Gastroesophageal sphincter (tissue), 3 donors: ENCODE results near the gene NR1H2.

Experiments
- CTCF ChIP-seq, 4 experiments: fragments of 200-600 bp in 2 of 4; fragments of 450-650 bp in 2 of 4; sonication (generic) in 1 of 4; IDR thresholded peaks; one replicate each; pipeline ENCODE4 v1.5.1; 2017 to 2019; ENCODE audit warnings: antibody characterized with exemption in 4 of 4, mild to moderate bottlenecking in 2 of 4, moderate library complexity in 2 of 4
- EP300 ChIP-seq: sonication (generic); formaldehyde crosslinking; IDR thresholded peaks from one replicate; pipeline ENCODE4 v1.6.1; 2017; ENCODE audit warnings: antibody characterized with exemption, mild to moderate bottlenecking
- POLR2A ChIP-seq, 2 donors: fragments of 450-650 bp; IDR thresholded peaks; one replicate each; pipeline ENCODE4 v1.6.1; 2017; ENCODE audit warnings: antibody characterized with exemption in 2 of 2, mild to moderate bottlenecking in 2 of 2, moderate library complexity in 1 of 2
- POLR2AphosphoS5 ChIP-seq: sonication (generic); formaldehyde crosslinking; IDR thresholded peaks from one replicate; pipeline ENCODE4 v1.6.1; 2017; ENCODE audit warnings: antibody characterized with exemption

- TF ChIP-seq CTCF (IDR thresholded peaks at IDR 0.05) (no peak), POLR2A (IDR thresholded peaks at IDR 0.05) (no peak), EP300 (no peak), POLR2AphosphoS5 (no peak)
Observed at GRCh38 chr19:50349277-50350057, 26.8 kb upstream of the NR1H2 start.
